ENCODE results near the gene AMOTL2.

Gene AMOTL2

GRCh38 chr3:134359121-134360010 lies 14.9 kb downstream of the AMOTL2 start:
- H3K9me3 ChIP-seq (ENCODE audit: control insufficient read depth, insufficient read depth, low read length) = no peaks in the 10 kb centered on the region
- no CpG with 5 or more reads among the region's 13 CpGs for WGBS (ENCODE audit: insufficient coverage, insufficient read length)
- H3K4me1 ChIP-seq (ENCODE audit: control insufficient read depth, insufficient read depth, low read length) = peaks cover 15% of the 10 kb centered on the region; the same call in 1 of the 2 replicates
- peaks cover 72% of the 10 kb centered on the region for H3K36me3 ChIP-seq (ENCODE audit: control insufficient read depth, insufficient read depth, low read length)
- no peak overlapping the region for H3K4me3 ChIP-seq (ENCODE audit: low read length)
- no peaks in the 10 kb centered on the region for H3K27me3 ChIP-seq (ENCODE audit: control insufficient read depth, insufficient read depth, low read length)
- DNase-seq (ENCODE audit: low read depth, low spot score) = no peak
- no peak overlapping the region for H3K27ac ChIP-seq (ENCODE audit: low read length)

- Histone ChIP-seq H3K27me3 (ENCODE audit: control insufficient read depth, insufficient read depth, low read length) (no peaks in the 10 kb centered on the region), H3K9me3 (ENCODE audit: control insufficient read depth, insufficient read depth, low read length) (no peaks in the 10 kb centered on the region), H3K36me3 (ENCODE audit: control insufficient read depth, insufficient read depth, low read length) (peaks cover 72% of the 10 kb centered on the region), H3K4me1 (ENCODE audit: control insufficient read depth, insufficient read depth, low read length) (peaks cover 7% of the 10 kb centered on the region; the same call in 1 of the 2 replicates), H3K27ac (ENCODE audit: low read length) (no peak overlapping the region), H3K4me3 (ENCODE audit: low read length) (no peak overlapping the region)
- no CpG with 5 or more reads among the region's 10 CpGs for WGBS (ENCODE audit: insufficient coverage, insufficient read length)
- DNase-seq (ENCODE audit: low read depth, low spot score) = no peak
These were observed 16.1 kb downstream of the AMOTL2 start for GRCh38 chr3:134357914-134358811.

GRCh38 chr3:134357261-134357913 lies 16.9 kb downstream of the AMOTL2 start:
- Histone ChIP-seq H3K27me3 (ENCODE audit: control insufficient read depth, insufficient read depth, low read length) (no peaks in the 10 kb centered on the region), H3K27ac (ENCODE audit: low read length) (no peak overlapping the region), H3K4me1 (ENCODE audit: control insufficient read depth, insufficient read depth, low read length) (0 out of 2 replicates have a peak, but pooled peaks cover 4% of the 10 kb centered on the region), H3K9me3 (ENCODE audit: control insufficient read depth, insufficient read depth, low read length) (no peaks in the 10 kb centered on the region), H3K36me3 (ENCODE audit: control insufficient read depth, insufficient read depth, low read length) (peaks cover 65% of the 10 kb centered on the region), H3K4me3 (ENCODE audit: low read length) (no peak overlapping the region)
- no peak for DNase-seq (ENCODE audit: low read depth, low spot score)
- no CpG with 5 or more reads among the region's 10 CpGs for WGBS (ENCODE audit: insufficient coverage, insufficient read length)

GRCh38 chr3:134356411-134357040 lies 17.7 kb downstream of the AMOTL2 start:
- H3K9me3 ChIP-seq (ENCODE audit: control insufficient read depth, insufficient read depth, low read length) = no peaks in the 10 kb centered on the region
- H3K27ac ChIP-seq (ENCODE audit: low read length) = no peak overlapping the region
- H3K4me3 ChIP-seq (ENCODE audit: low read length) = no peak overlapping the region
- 0 out of 2 replicates have a peak, but pooled peaks cover 4% of the 10 kb centered on the region for H3K4me1 ChIP-seq (ENCODE audit: control insufficient read depth, insufficient read depth, low read length)
- DNase-seq (ENCODE audit: low read depth, low spot score) = no peak
- peaks cover 58% of the 10 kb centered on the region for H3K36me3 ChIP-seq (ENCODE audit: control insufficient read depth, insufficient read depth, low read length)
- no CpG with 5 or more reads among the region's 9 CpGs for WGBS (ENCODE audit: insufficient coverage, insufficient read length)
- no peaks in the 10 kb centered on the region for H3K27me3 ChIP-seq (ENCODE audit: control insufficient read depth, insufficient read depth, low read length)

GRCh38 chr3:134355416-134355815 lies 18.8 kb downstream of the AMOTL2 start:
- WGBS (ENCODE audit: insufficient coverage, insufficient read length) = no CpG with 5 or more reads among the region's 5 CpGs
- peaks cover 9% of the 10 kb centered on the region; the same call in 1 of the 2 replicates for H3K4me1 ChIP-seq (ENCODE audit: control insufficient read depth, insufficient read depth, low read length)
- H3K4me3 ChIP-seq (ENCODE audit: low read length) = no peak overlapping the region
- DNase-seq (ENCODE audit: low read depth, low spot score) = no peak
- H3K27me3 ChIP-seq (ENCODE audit: control insufficient read depth, insufficient read depth, low read length) = no peaks in the 10 kb centered on the region
- H3K9me3 ChIP-seq (ENCODE audit: control insufficient read depth, insufficient read depth, low read length) = no peaks in the 10 kb centered on the region
- peaks cover 47% of the 10 kb centered on the region for H3K36me3 ChIP-seq (ENCODE audit: control insufficient read depth, insufficient read depth, low read length)
- H3K27ac ChIP-seq (ENCODE audit: low read length) = no peak overlapping the region

GRCh38 chr3:134354612-134355251 lies 19.5 kb downstream of the AMOTL2 start:
- Histone ChIP-seq H3K27me3 (ENCODE audit: control insufficient read depth, insufficient read depth, low read length) (no peaks in the 10 kb centered on the region), H3K27ac (ENCODE audit: low read length) (no peak overlapping the region), H3K9me3 (ENCODE audit: control insufficient read depth, insufficient read depth, low read length) (no peaks in the 10 kb centered on the region), H3K36me3 (ENCODE audit: control insufficient read depth, insufficient read depth, low read length) (peaks cover 40% of the 10 kb centered on the region), H3K4me1 (ENCODE audit: control insufficient read depth, insufficient read depth, low read length) (peaks cover 9% of the 10 kb centered on the region; the same call in 1 of the 2 replicates), H3K4me3 (ENCODE audit: low read length) (no peak overlapping the region)
- no CpG with 5 or more reads among the region's 7 CpGs for WGBS (ENCODE audit: insufficient coverage, insufficient read length)
- no peak for DNase-seq (ENCODE audit: low read depth, low spot score)

GRCh38 chr3:134353831-134354611 lies 20.2 kb downstream of the AMOTL2 start:
- peaks cover 8% of the 10 kb centered on the region; the same call in 1 of the 2 replicates for H3K4me1 ChIP-seq (ENCODE audit: control insufficient read depth, insufficient read depth, low read length)
- H3K9me3 ChIP-seq (ENCODE audit: control insufficient read depth, insufficient read depth, low read length) = no peaks in the 10 kb centered on the region
- peaks cover 33% of the 10 kb centered on the region; the same call in 1 of the 2 replicates for H3K36me3 ChIP-seq (ENCODE audit: control insufficient read depth, insufficient read depth, low read length)
- no peak for DNase-seq (ENCODE audit: low read depth, low spot score)
- no peak overlapping the region for H3K4me3 ChIP-seq (ENCODE audit: low read length)
- no CpG with 5 or more reads among the region's 7 CpGs for WGBS (ENCODE audit: insufficient coverage, insufficient read length)
- H3K27me3 ChIP-seq (ENCODE audit: control insufficient read depth, insufficient read depth, low read length) = no peaks in the 10 kb centered on the region
- no peak overlapping the region for H3K27ac ChIP-seq (ENCODE audit: low read length)

- WGBS (ENCODE audit: insufficient coverage, insufficient read length) = no CpG with 5 or more reads among the region's 8 CpGs
- Histone ChIP-seq H3K27ac (ENCODE audit: low read length) (no peak overlapping the region), H3K36me3 (ENCODE audit: control insufficient read depth, insufficient read depth, low read length) (peaks cover 27% of the 10 kb centered on the region; the same call in 1 of the 2 replicates)
These were observed 20.9 kb downstream of the AMOTL2 start for GRCh38 chr3:134353171-134353825.

More at GRCh38 chr3:134353171-134353825, 20.9 kb downstream of the AMOTL2 start:
- Histone ChIP-seq H3K4me3 (ENCODE audit: low read length) (no peak overlapping the region), H3K9me3 (ENCODE audit: control insufficient read depth, insufficient read depth, low read length) (no peaks in the 10 kb centered on the region), H3K27me3 (ENCODE audit: control insufficient read depth, insufficient read depth, low read length) (no peaks in the 10 kb centered on the region), H3K4me1 (ENCODE audit: control insufficient read depth, insufficient read depth, low read length) (peaks cover 6% of the 10 kb centered on the region; the same call in 1 of the 2 replicates)
- DNase-seq (ENCODE audit: low read depth, low spot score) = no peak

All from iPS DF 6.9 (cell line).